Epithelial cell of esophagus (primary cell): ENCODE results near the gene GAB2.
"Not testable (repeated sequence)": the region's sequence is repeated elsewhere in the genome, so short reads cannot be mapped to it uniquely, and the experiment has no call there.

ENCODE experiments used
- DNase-seq: peaks from one replicate; pipeline ENCODE4 v3.0.0; 2010; ENCODE audit warnings: low read depth
- H3K4me3 ChIP-seq: 2 replicates; pipeline ENCODE4 v1.5.1; 2011; ENCODE audit warnings: mild to moderate bottlenecking, low read length, control low read depth
- CTCF ChIP-seq: IDR thresholded peaks from 2 replicates; pipeline ENCODE4 v1.5.1; 2011; ENCODE audit warnings: low read depth, mild to moderate bottlenecking, low read length, control low read depth, inconsistent platforms; ENCODE audit not compliant: insufficient read depth; ENCODE audit errors: missing control alignments

The GAB2 gene

GRCh38 chr11:78299000-78299710 lies 118.5 kb downstream of the GAB2 start:
- no peak overlapping the region for H3K4me3 ChIP-seq
- TF ChIP-seq CTCF: no peak
- no peak for DNase-seq

- no peak for TF ChIP-seq CTCF
- no peak overlapping the region for H3K4me3 ChIP-seq
- DNase-seq: no peak
These were observed 119.3 kb downstream of the GAB2 start for GRCh38 chr11:78298291-78298771.

- DNase-seq: no peak
- no peak for TF ChIP-seq CTCF
- H3K4me3 ChIP-seq: no peak overlapping the region
These were observed 121.4 kb downstream of the GAB2 start for GRCh38 chr11:78295991-78296930.

GRCh38 chr11:78295347-78295746 lies 122.3 kb downstream of the GAB2 start:
- DNase-seq: peak; percentile 49
- TF ChIP-seq CTCF: no peak

GRCh38 chr11:78294100-78294499 lies 123.5 kb downstream of the GAB2 start:
- H3K4me3 ChIP-seq, DNase-seq: not testable (repeated sequence)

More at GRCh38 chr11:78295347-78295746, 122.3 kb downstream of the GAB2 start:
- no peak overlapping the region for H3K4me3 ChIP-seq

- TF ChIP-seq CTCF: no peak
- DNase-seq: no peak
- no peak overlapping the region for H3K4me3 ChIP-seq
These were observed 124.1 kb downstream of the GAB2 start for GRCh38 chr11:78293536-78293935.

GRCh38 chr11:78292109-78292803 lies 125.4 kb downstream of the GAB2 start:
- DNase-seq: no peak
- H3K4me3 ChIP-seq: no peak overlapping the region
- TF ChIP-seq CTCF: no peak
